Activated CD4-positive, CD25-positive, alpha-beta regulatory T cell treated with anti-CD3 and anti-CD28 coated beads, Interleukin-2, amount 50 U/mL, for 72 hours (primary cell): Measurements from ENCODE around the gene KLHL25.
A peak's percentile ranks its signal among the peaks of the same experiment; 100 is the strongest.

Source experiments
- DNase-seq: peaks from one replicate; pipeline ENCODE4 v3.0.0; 2021

KLHL25 gene

DNA sequence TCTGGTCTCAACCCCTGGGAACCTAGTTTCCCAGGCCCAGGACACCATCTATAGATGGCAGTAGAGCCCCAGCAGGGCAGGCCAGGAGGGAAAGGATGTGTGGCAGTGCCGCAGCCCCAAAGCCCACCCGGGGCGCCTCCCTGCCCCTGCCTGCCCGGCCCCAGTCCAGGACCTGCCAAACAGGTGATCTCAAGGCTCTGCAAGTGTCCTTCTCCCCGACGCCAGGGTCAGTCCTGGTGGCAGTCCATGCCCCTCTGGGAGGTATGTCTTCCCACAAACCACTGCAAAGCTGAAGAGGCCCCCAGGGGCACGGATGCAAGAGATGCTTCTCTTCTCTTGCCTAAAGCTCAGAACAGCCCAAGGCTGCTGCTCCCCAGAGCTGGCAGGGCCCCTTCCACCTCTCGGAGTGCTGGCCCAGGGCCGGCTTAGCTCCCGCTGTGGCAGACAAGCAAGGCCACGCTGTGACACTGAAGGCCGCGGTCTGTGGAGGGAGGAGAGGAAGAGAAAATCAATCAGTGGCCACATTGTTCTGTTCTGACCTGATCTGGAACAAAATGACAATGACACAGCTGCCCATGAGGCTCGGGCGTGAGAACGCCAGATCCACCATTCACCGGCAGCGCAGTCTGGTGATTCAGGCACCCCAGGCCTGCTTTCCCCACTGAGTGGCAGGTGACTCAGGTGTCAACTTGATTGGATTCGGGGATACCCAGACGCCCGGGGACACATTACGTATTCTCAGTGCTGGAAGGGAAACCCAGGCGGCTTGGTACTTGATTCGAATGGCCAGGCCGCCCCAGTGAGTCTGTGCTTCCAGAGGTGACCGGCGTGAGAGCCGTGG, 34.0 kb downstream of the KLHL25 start:
- DNase-seq, result no peak

DNA sequence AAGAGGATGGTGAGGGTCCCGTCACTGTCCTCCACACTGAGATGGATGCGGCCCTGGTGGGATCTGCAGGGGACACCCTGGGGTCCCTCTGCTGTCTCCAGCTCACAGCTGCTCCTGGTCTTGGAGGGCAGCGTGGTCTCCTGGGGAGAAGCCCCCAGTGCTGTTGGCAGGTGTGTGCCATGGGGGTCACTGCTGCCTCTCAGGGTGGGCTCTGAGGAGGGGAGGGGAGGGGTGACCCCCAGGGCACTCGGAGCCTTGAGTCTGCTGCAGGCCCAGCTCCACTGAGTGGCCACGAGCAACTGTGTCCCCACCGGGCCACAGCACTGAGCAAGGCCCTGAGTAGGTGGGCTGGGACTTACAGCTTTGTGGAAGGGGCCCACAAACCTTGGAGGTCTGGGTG, 34.7 kb downstream of the KLHL25 start:
- no peak for DNase-seq

DNA sequence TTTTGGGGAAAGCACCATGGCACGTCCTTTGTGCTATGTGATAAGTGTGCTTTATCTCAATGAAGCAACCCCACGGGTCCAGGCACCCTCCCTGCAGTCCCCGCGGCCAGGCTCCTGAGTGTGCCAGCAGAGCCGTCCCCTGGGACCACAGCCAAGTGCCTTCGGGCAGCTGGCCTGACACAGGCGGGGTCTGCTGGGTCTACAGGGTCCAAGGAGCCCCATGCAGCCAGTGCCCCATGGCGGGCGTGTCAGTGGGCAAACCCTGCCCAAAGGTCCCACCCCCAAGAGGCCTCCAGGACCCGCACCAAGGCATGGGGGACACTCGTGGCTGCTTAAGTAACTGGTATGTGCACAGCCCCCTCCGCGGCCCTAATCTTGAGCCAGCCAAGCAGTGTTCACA, 35.3 kb downstream of the KLHL25 start:
- no peak for DNase-seq

DNA sequence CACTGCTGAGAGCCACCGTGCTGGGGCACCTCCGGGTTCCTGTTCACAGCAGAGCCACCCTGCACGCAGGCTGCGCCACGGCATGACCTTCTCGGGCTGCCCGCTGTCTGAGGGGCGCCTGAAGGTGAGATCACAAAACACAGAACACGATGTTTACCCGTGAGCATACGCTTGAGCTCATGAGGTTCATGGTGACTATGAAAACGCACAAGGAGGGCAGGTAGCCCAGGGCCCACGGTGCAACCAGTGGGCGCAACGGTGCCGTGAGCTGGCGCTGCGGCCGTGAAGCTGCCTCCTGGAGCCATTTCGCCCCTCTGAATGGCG, 36.1 kb downstream of the KLHL25 start:
- no peak for DNase-seq

DNA sequence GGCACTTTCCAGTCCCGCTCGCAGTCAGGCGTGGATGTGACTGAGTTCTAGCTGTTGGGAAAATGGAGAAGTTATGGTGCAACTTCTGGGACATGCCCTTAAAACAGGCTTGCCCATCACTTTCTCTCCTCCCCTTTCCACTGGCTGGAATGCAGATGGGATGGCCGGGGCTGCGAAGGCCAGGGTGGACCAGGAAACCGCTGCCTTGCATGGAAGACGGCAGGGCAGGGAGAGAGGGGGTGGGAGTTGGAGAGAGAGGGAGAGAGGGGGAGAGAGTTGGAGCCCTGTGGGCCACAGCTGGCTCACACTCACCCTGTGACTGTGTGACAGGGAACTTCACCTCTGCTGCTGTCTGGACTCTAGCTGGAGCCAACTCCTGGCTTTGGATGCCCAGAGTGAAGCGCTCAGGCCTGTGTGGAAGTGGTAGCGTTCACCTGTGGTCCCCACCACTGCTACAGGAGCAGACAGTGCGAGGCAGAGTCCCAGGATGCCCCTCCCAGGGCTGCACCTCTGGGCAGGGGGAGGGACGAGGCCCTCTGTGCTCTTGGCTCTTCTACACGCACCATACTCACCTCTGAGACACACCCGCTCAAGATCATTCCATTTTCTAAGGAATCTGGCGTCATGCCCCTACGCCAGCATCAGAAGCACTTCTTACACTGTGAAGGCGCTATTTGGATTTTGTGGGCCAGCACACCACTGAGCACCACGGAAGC, 36.6 kb downstream of the KLHL25 start:
- DNase-seq, result no peak

DNA sequence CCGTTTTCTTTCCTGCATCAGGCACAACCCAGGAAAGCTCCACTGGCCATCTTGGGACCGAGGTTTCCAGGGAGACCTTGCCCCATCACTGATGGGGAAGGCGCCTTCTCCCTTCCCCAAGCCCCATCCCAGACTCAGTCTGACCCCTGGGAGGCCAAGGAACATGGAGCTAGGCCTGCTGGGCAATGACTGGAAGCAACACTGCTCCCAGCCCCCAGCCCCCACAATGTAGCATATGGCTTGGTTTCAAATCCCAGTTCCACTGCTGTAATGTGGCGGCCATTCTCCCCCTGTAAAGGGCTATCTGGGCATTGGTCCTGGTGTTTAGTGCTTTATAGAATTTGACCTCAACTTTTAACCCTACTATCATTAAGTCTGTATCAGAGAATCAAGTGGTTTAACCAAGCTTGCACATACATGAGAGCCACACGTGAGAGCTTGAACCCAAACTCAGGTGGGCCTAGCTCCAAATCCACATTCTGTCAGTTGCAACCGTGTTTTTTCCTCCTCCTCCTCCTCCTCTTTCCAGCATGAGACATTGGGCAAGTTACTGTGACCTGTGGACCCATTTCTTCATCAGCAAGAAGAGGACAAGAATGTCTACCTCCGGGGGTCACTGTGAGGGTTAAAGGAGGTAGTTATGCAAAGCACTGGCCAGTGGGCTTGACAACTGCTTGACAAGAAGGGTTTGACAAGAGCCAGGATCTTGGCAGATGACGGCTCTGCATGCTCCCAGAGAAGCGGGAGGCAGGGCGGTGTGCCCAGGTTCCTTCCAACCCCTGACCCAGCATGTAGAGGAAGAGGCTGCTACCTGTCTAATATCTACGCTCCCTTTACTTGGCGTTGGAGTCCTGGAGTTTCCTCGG, 37.4 kb downstream of the KLHL25 start:
- peak; percentile 18 for DNase-seq

DNA sequence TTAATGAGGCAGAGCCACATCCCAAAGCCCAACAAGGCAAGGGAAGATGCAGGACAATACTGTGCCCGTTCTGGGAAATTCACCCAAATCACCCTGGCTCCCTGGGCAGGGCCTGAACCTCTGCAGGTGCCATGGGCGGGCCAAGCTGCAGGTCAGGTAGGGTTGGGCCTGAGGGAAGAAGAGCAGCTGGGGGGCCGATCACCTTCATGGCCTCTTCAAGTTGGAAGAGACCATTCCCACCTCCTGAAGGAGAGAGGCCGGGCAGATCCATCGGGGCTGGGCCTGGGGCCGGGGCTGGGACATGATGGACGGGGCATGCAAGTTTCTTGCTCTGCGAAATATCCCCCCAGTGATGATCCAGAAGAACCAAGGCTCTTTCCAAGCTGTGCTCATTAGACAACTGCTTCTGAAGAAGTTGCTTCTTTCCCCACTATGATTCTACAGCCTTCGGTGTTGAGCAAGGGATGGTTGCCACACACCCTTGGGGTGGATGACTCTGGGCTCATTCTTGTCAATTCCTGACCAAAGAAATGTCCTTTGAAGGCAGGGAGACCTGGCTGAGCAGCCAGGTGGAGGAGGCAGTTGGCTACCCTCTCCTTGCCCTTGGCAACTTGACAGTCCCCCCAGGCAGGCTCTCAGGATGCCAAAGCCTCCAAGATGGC, 38.2 kb downstream of the KLHL25 start:
- DNase-seq, result peak; percentile 9

DNA sequence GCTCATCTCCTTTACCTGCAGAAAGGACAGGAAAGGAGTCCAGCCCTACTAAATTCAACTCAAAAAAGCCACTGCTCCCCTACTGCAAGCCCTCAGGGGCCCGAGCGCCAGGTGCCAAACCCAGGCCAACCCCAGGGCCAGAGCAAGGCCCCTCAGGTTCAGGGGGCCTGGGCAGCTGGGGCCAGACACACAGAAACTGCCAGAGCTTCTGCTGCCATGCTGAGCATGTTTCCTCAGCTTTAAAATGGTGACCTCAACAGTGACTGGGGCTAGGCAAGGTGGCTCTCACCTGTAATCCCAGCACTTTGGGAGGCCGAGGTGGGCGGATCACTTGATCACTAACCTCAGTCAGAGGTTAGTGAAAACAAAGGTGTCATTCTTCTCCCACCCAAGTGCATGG, 38.8 kb downstream of the KLHL25 start:
- peak; percentile 13 for DNase-seq

DNA sequence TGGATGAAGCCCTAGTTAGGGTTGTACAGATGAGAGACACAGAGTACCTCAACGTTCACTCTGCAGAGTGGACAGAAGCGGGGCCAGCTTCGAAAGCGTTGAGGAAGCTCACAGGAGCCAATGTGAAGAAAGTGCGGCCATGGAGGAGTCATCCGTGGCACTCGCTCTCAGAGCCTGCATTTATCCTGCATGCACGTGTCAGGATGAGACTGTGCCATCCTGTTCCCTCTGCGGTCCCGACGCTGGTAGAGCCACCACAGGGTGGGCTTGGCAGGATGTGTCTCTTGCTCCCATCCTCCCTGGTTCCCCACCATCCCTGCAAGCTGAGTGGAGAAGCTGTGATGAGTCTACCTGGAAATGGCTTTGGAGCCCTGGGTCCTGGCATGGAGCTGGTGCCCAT, 39.3 kb downstream of the KLHL25 start:
- peak; percentile 21 for DNase-seq

DNA sequence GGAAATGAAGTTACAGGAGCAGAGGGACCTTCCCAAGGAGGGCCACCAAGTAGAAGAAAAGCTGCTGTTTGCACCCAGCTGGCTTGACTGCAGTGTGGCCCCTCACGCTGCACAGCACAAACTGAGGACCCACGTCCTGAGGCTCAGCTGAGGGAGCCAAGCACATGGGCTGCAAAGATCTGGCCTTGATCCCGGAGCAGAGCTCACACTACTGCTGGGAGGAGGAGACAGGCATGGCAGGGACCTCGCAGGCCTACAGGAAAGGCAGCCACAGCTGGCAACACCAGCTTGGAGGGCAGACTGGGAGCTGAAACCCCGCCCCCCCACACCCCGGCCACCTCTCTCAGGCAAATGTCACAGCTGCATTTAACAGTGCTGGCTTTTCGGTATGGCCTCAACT, 39.7 kb downstream of the KLHL25 start:
- DNase-seq, result peak; percentile 1

DNA sequence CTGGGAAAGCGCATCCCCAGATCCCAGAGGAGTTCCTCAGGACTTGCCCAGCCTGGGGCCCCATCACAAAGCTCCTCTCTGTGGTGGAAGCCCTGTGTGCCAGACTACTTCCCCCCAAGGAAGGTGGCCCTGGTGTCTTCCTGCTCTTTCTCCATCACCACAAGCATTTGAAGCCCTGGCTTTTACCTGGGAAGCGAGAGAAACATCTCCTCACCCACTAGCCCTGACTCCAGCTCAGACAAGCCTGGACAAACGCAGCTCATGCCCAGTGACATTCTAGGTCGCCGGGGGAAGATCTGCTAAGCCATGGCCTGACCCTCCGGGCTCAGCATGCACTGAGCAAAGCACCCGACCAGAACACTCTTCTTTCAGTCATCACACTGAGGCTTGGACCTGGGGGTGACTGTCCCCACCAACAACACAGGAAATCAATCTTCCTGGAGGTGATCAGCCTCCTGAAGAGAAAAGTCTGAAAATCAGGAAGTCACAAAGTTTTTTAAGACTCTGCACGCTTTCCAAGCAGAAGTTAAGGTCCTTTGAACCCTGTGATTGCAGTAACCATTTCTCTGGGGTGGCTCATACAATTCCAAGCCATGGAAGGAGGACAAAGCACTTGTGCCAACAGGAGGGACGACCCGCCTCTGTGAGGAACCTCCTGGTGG, 40.8 kb downstream of the KLHL25 start:
- peak; percentile 12 for DNase-seq

DNA sequence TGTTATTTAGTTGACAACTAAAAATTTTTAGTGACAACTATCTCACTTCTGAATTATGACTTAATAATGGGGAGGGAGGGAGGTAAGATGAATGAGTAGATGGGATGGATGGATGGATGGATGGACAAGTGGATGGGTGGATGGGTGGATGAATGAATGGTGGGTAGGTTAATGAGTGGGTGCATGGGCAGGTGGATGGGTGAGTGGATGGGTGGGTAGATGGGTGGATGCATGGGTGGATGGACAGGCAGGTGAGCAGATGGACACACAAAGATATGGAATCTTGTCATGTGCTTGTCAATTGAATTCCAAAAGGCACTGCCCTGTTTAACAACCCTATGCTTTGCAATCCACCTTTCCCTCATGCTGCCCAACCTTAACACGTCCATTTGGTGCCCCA, 41.5 kb downstream of the KLHL25 start:
- no peak for DNase-seq

DNA sequence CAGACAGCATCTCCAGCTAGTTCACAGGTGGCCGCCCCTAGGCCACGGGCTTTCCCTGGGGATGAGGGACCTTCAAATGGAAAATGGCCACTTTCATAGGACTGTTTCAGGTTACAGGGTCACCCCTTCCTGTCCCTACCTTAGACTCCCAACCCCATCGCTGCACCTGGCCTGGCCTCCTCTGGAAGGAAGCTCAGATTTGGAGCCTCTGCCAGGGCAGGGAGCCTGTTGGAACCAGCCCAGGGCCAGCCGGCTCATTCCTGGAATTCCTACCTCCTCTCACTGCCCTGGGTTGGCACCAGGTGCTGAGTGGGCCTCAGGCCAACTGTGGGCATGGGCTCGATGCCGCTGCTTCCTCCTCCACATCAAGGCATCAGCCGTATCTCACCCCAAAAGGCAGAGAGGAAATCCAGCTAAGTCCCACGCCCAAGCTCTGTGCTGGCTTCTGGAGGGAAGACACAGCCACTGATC, 42.2 kb downstream of the KLHL25 start:
- peak; percentile 25 for DNase-seq

DNA sequence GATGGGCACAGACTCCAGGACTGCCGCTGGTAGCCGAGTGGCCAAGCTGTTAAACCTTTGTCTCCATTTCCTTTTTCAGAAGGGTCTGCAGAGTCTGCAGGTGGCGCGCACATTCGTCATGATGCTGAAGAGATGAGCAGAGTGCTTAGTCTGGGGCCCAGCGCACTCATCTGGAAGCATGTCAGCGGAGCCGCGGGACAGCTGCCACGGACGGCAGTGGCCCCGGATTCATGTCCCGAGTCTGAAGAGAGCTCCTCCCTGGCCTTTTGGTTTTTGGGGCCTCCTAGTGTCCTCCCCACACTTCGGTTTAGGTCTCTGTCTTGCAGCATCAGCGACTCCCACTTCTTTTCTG, 42.6 kb downstream of the KLHL25 start:
- DNase-seq, result peak; percentile 26

DNA sequence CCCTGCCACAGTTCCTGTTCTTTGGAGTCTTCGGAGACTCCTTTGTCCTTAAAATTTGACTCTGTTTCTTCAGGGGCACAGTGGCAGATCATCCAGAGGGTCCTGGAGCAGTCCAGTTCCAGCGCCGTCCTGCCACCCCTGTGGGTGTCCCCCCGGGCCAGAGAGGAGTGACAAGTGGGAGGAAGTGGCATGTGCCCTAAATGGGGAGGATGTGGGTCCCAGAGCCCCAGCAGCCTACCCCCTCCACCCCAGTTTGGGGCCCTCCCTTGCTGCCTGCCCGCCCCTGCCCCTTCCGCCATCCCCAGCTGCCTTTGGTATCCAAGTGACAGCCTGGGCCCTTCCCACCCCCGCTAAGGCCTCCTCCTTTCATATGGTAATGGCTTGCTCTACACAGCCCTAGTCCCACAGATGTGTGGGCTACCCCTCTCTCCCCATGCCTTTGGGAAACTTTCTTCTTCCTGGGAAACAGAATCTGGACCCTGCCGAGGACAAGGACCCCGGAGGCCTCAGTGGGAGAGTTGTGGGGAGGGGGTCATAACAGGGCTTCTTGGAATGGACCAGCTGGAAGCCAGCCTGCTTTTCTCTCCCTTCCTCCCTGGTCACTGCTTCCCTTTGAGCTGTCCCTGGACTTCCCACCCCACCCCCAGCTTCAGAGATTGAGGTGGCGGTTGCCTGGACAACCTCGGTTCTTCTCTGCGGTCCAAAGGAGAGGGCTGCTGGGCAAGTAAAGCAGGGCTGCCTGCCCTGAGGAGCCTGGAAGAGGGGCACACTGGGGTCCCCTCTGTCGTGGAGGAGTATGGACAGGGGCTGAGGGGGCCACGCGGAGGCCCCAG, 43.2 kb downstream of the KLHL25 start:
- DNase-seq, result peak; percentile 26

DNA sequence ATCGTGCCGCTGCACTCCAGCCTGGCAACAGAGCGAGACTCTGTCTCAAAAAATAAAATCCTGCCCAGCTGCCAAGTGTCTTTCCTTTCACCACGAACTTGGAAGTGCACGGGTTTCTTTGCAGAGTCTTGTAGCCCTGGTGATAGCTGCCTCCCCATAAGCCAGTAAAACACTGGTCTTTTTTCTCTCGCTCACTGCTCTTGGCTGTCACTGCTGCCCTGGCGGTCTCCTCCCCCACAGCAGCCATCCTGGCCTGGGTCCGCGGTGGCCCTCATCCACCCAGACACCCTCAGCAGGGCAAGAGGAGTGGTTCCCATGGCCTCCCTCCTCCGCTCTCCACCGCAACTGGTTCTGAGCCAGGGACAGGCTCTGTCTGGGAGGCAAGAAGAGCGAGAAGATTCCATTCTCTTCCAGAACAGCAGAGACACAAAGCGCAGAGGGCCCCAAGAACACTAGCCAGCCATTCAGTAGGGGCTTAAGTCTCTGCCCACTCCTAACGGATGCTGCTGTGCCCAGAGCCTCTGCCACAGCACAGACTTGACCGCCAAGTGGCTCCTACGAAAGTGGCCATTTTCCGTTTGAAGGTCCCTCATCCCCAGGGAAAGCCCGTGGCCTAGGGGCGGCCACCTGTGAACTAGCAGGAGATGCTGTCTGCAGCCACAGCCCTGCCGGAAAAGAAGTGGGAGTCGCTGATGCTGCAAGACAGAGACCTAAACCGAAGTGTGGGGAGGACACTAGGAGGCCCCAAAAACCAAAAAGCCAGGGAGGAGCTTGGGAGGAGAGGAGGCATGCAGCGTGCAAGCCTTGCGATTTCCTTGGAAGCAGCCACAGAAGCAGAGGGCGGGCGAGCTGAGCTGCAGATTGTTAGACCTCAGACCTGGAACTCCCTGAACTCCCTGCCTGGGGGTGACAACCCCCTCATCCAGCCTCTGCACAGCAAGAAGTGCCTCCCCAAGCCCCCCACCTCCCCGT, 44.1 kb downstream of the KLHL25 start:
- DNase-seq, result peak; percentile 29

DNA sequence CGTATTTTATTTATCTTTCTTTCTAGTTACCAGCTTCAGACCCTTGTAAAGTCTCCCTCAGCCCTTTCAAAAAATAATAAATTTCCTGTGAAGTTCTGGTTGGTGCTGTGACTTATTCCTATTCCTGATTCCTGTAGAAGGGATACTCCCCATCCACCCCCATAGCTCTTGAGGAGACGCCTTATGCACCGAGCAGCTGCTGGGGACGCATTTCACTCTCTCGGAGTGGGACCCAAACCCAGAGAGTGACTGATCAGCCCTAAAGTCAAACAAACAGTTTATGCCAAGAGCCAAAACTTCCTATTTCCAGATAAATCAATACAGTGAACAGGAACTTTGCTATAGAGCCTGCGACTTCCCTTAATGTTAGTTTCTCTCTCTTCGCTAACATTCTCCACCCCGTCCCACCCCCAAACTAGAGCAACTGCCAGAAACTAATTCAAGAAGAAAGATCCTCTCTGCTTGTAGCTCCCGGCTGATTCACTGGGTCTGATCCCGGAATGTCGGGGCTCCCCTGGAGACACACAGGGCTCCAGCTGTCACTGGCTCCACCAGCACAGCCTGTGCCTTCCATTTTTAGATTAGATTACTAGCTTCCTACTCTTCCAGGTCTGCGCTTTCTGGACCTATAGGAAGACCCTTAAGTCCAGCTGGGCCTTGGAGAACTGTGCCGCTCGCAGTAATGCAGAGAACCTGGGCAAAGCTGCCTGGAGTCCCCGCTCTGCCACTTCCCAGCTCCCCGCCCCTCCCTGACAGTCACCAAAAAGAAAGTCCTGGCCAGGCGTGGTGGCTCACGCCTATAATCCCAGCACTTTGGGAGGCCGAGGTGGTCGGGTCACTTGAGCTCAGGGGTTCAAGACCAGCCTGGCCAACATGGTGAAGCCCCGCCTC, 45.2 kb downstream of the KLHL25 start:
- no peak for DNase-seq

DNA sequence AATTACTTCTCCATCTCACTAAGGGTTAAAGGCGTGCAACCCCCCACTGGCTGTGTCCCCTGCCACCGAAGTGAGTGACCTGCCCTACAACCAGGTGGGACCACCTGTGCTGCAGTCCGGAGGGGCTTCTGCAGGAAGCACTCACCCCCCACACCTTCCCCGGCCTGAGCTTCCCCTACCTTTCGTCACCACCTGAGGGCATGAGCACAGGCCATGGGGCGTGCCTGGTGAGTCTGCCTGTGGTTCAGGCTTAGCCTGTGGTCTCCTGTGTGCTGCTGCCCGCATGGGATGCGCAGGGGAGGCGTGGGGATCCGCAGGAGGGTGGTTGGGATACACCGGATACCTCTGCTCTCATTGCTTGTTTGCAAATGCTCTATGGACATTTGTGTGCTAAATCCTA, 46.0 kb downstream of the KLHL25 start:
- DNase-seq, result no peak

DNA sequence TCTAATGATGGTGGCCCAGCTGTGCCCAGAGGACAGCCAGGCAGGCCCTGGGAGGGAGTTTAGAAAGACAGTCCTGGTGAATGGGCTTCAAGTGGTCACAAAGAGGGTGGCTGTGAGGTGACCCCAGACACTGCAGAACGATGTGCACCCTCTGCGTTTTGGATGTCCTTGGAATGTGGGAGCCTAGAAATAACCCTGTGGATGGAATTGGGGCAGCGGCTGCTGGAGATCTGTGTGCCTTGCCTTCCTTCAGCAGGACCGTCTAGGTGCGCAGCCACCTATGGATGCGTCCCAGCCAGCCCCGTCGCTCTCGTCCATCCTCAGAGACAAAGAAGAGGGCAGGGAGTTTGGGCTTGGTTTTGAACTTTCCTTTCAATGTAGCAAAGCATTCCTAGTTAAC, 46.5 kb downstream of the KLHL25 start:
- no peak for DNase-seq
